Ishikawa (cell line): ENCODE measurements around the gene PGAP3.

Experiments used
- CEBPB ChIP-seq: IDR thresholded peaks from 2 replicates; pipeline ENCODE4 v1.6.1; 2012
- EGR1 ChIP-seq: IDR thresholded peaks from 2 replicates; pipeline ENCODE4 v1.6.1; 2012
- EP300 ChIP-seq: IDR thresholded peaks from 2 replicates; pipeline ENCODE4 v1.6.1; 2012; ENCODE audit warnings: borderline replicate concordance
- MAX ChIP-seq: IDR thresholded peaks from 2 replicates; pipeline ENCODE4 v1.6.1; 2012
- REST ChIP-seq: IDR thresholded peaks from 2 replicates; pipeline ENCODE4 v1.6.1; 2012; ENCODE audit warnings: low read depth, mild to moderate bottlenecking
- USF1 ChIP-seq: IDR thresholded peaks from 2 replicates; pipeline ENCODE4 v1.6.1; 2012

DNA sequence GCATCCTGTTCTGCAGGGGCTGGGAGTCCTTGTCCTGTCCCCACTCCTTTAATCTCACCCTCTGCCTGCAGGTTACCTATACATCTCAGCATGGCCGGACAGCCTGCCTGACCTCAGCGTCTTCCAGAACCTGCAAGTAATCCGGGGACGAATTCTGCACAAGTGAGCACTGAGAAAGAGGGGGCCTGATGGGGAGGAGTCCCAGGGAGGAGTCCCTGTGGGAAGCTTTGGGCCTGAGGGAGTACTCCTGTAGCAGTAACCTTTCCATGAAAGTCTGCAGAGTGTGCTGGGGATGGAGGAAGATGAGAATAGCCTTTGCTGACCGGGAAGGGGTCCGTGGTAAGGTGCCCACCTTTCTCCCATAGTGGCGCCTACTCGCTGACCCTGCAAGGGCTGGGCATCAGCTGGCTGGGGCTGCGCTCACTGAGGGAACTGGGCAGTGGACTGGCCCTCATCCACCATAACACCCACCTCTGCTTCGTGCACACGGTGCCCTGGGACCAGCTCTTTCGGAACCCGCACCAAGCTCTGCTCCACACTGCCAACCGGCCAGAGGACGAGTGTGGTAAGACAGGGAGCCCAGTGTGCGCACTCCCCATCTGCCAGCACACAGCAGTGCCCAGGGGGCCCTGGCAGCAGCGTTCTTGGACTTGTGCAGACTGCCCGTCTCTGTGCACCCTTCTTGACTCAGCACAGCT is 27.7 kb upstream of the PGAP3 start:
- TF ChIP-seq EGR1 = no peak
- no peak for TF ChIP-seq REST
- no peak for TF ChIP-seq CEBPB
- TF ChIP-seq MAX = no peak
- TF ChIP-seq USF1 = no peak
- no peak for TF ChIP-seq EP300
